Measurements from ENCODE around the gene GGTA1.
A peak's percentile ranks its signal among the peaks of the same experiment; 100 is the strongest.
"Not testable (repeated sequence)": the region's sequence is repeated elsewhere in the genome, so short reads cannot be mapped to it uniquely, and the experiment has no call there.

GGTA1 gene

GRCh38 chr9:121499427-121500164 lies at the start of gene GGTA1:
GGTA1 (minus strand) TSS chr9:121499844; CDS start chr9:121467922, 31,922 bp downstream.
- no peak for DNase-seq

DNA sequence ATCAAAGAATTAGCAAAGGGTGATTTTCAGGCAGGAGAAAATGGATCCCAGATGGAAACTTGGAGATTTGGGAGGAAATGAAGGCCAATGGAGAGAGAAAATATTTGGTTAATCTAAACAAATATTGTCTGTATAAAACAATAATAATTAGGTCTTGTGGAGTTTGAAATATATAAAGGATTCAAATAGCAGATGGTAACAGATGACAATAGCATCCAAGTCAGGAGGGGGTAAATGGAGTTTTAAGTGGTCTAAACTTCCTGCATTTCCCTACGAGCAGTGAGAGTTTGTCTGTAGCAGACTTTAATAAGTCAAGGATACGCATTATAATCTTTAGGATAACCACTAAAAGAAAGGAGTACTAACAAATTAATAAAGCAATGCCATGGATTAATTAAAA lies 49.0 kb upstream of the GGTA1 start:
- DNase-seq = no peak

GRCh38 chr9:121545875-121546423 lies 46.3 kb upstream of the GGTA1 start:
- DNase-seq = peak; percentile 89

DNA sequence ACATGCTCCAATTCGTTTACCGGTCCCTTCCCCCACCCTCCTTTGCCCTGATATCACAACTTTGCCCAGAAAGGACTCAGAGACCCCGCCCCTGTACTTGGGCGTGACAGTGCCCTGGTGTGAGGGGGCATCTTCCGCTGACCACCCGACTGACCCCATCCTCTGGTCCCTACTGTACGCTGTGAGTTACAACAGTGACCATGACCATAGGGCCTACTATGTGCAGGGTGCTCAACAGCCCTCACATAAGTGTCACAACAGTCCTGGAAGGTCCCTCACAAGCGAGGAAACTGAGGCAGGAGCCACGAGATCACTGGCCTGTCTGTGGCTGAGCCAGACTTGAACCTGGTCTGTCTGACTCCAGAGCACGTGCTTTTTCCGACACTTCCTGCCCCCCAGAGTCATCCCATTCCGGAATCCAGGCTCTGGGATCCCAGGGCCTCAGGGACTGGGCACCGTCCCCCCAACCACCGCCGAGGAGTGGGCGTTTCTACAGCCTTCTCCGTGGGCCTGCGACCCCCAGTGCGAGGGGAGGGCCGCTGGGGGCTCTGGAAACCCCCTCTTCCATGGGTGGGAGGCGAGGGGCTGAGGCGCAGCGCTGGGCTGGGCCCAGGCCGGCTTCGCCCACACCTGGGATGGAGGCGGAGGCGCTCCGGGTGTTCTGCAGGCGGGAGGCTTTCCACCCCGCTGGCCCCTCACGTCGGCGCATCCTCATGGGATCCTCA lies 45.7 kb upstream of the GGTA1 start:
- DNase-seq = no peak

GRCh38 chr9:121542025-121542424 lies 42.4 kb upstream of the GGTA1 start:
- no peak for DNase-seq

GRCh38 chr9:121541256-121541655 lies 41.6 kb upstream of the GGTA1 start:
- DNase-seq = no peak

DNA sequence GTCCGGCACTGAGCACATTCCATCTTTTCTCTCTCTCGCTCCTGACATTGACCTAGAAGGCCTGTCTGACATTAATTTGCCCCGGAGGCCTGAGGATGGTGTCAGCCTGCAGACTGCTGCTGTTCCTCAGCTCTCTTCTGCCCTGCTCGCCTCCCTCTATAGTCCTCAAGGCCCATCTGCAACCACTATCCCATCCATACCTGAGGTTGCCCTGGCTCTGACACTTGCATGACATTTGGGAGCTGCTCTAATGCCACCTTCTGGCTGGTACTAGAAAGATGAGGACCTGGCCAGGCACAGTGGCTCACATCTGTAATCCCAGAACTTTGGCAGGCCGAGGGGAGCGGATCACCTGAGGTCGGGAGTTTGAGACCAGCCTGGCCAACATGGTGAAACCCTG lies 38.6 kb upstream of the GGTA1 start:
- no peak for DNase-seq

- no peak for DNase-seq
Observed at GRCh38 chr9:121537283-121537682, 37.6 kb upstream of the GGTA1 start.

- DNase-seq = no peak
Observed at GRCh38 chr9:121532881-121533280, 33.2 kb upstream of the GGTA1 start.

DNA sequence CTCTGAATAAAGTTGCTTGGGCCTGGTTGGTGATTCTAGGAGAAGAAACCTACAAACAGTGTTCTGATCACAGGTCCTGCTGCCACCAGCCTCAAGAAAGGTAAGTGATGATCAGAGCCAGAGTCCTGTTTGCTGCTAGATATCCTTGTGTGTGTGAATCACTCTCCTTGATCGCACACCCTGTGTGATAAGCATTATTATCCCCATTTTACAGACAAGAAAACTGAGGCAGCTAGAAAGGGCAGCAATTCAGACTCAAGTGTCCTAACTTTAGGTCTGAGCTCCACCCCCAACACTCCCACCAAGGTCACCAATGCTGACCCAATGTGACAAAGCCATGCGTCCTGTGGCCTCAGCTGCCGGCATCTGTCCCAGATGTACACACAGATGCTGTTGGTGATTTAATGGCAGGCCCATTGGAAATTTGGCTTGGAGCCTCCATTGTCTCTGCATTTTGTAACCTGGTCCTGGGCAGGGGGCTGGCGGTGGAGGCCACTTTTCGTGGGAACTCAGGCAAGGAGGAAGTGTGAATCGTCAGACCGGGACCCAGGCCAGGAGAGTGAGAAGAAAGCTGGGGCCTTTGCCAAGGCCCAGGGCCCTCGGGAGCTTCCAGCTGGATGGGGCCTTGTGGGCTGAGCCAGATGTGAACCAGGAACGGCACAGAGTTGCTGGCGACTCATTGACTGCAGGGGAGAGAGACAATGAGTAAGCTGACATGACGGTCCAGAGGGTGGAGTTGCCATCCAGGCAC lies 29.8 kb upstream of the GGTA1 start:
- peak; percentile 3 for DNase-seq

DNA sequence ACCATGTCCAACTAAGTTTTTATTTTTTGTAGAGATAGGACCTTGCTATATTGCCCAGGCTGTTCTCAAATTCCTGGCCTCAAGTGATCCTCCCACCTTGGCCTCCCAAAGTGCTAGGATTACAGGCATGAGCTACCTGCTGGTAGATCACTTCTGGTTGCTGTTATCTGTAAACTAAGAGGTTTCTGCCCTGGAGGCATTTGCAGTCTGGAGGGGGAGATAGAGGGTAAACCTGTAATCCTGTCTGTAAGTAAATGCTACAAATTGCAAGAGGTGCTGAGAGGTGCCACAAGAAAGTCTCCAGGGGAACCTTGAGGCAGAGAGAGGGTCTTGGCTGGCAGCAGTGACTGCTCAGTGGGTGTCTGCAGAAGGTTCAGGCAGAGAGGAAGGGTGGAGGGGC lies 29.0 kb upstream of the GGTA1 start:
- no peak for DNase-seq

- no peak for DNase-seq
Observed at GRCh38 chr9:121527371-121527770, 27.7 kb upstream of the GGTA1 start.

- not testable (repeated sequence) for DNase-seq
Observed at GRCh38 chr9:121519688-121520087, 20.0 kb upstream of the GGTA1 start.

- DNase-seq = no peak
Observed at GRCh38 chr9:121518634-121519033, 19.0 kb upstream of the GGTA1 start.

DNA sequence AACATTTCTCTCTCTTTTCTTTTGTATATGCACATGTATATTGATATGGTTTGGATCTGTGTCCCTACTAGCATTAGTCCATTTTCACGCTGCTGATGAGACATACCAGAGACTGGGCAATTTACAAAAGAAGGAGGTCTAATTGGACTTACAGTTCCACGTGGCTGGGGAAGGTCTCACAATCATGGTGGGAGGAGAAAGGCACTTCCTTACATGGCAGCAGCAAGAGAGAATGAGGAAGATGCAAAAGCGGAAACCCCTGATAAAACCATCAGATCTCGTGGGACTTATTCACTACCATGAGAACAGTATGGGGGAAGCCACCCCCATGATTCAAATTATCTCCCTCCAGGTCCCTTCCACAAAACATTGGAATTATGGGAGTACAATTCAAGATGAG lies 13.5 kb upstream of the GGTA1 start:
- DNase-seq = not testable (repeated sequence)

DNA sequence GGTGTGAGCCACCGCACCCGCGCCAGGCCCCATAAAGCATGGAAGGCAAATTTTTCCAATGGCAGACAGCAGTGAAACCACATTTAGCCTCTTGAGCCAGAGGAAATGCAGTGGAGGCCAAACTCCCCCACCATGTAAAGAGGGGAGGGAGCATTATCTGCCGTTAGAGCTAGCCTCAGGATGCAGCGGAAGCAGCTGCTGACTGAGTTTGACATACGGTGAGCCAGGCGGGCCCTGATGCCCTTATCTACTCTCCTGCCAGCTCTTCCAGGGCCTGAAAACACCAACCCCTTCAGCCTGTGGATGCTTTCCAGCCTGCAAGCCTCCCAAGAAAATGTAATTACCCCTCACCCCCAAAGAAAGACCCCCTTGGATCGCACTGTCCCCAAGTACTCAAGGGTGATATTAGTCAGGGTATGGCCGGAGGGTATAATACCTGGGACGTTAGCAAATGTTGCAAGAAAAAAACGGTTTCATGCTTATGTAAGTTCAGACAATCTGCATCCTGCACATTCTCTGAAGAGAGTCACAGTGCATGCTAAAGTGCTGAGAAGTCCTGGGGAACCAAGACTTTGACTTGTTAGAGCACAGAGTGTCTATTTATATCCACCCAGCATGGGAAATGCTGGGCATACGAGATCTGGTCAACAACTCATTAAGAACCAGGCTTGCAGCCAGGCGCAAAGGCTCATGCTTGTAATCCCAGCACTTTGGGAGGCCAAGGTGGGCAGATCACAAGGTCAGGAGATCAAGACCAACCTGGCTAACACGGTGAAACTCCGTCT lies 11.3 kb upstream of the GGTA1 start:
- no peak for DNase-seq

- no peak for DNase-seq
Observed at GRCh38 chr9:121509180-121509579, 9.5 kb upstream of the GGTA1 start.

- no peak for DNase-seq
Observed at GRCh38 chr9:121508415-121508814, 8.8 kb upstream of the GGTA1 start.

GRCh38 chr9:121505903-121506735 lies 6.5 kb upstream of the GGTA1 start:
- no peak for DNase-seq

DNA sequence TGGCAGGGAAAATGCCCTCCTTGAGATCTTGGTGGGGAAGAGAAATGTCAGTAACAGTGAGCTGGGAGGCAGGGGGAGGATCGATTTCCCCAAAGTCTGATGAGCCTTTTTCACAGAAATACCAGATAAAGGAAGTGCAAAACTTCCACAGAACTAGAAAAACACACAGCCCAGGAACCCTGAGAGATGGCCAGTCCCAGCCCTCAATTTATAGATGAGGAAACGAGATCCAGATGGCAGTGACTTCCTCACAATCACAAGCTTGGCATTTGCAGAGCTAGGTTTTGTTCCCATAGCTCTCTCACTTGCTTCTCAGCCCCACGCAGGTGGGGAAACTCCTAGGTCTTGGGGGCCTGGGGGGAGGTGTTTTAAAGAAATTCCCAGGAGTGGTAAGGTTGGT lies 3.8 kb upstream of the GGTA1 start:
- DNase-seq = no peak

- DNase-seq = no peak
Observed at GRCh38 chr9:121500165-121500478, 478 bp upstream of the GGTA1 start.

DNA sequence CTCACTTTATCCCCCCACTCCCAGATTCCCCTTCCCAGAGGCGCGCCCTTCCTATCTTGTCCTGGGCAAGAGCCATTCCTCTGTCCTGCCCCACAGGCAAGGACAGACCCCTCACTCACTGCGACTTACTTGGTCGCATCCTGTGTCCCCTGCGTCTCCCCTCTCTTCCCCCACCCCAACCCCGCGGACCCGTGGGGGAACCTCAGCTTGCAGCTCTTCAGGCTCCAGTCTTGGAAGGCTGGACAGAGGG lies 542 bp downstream of the GGTA1 start:
- no peak for DNase-seq
